Stomach (tissue), 9 donors: ENCODE results near the gene NCAM1. TPM values are rescaled to one million over a fixed set of nuclear protein-coding genes. Genes with fewer than 3 reads are reported as not detected.
A peak's percentile ranks its signal among the peaks of the same experiment; 100 is the strongest.

Experiments used
- DNase-seq, 2 donors: peaks; one replicate each; pipeline versions ENCODE4 v3.0.0 to v3.0.0-alpha.2; 2013 to 2019
- H3K27ac ChIP-seq, 5 donors: fragments of 200-600 bp in 4 of 5; sonication (generic) in 4 of 5; one replicate each; pipeline ENCODE4 v1.5.1; 2013 to 2019; ENCODE audit warnings: mild to moderate bottlenecking in 1 of 5, moderate library complexity in 1 of 5
- H3K27me3 ChIP-seq, 3 donors: fragments of 200-600 bp; sonication (generic); one replicate each; pipeline ENCODE4 v1.5.1; 2017 to 2019; ENCODE audit warnings: mixed run types in 1 of 3
- H3K36me3 ChIP-seq, 4 donors: fragments of 200-600 bp; sonication (generic); 1 replicate in 3 of 4; 2 replicates in 1 of 4; pipeline ENCODE4 v1.5.1; 2016 to 2019
- H3K4me1 ChIP-seq, 4 donors: fragments of 200-600 bp; sonication (generic); one replicate each; pipeline ENCODE4 v1.5.1; 2016 to 2019
- H3K4me3 ChIP-seq, 4 donors: fragments of 200-600 bp; sonication (generic) in 3 of 4; one replicate each; pipeline ENCODE4 v1.5.1; 2016 to 2019; ENCODE audit warnings: mild to moderate bottlenecking in 1 of 4
- H3K9me3 ChIP-seq, 4 donors: fragments of 200-600 bp; sonication (generic); one replicate each; pipeline ENCODE4 v1.5.1; 2016 to 2019
- CTCF ChIP-seq, 7 experiments: fragments of 450-650 bp in 4 of 7; fragments of 200-600 bp in 3 of 7; sonication (generic) in 3 of 7; IDR thresholded peaks; one replicate each; pipeline ENCODE4 v1.5.1; 2016 to 2019; ENCODE audit warnings: antibody characterized with exemption in 7 of 7, control low read depth in 2 of 7, mild to moderate bottlenecking in 1 of 7
- EP300 ChIP-seq: sonication (generic); formaldehyde crosslinking; IDR thresholded peaks from one replicate; pipeline ENCODE4 v1.6.1; 2017; ENCODE audit warnings: antibody characterized with exemption
- POLR2A ChIP-seq, 4 donors: fragments of 450-650 bp; IDR thresholded peaks; one replicate each; pipeline ENCODE4 v1.6.1; 2016; ENCODE audit warnings: antibody characterized with exemption in 4 of 4, control low read depth in 2 of 4, mild to moderate bottlenecking in 1 of 4, moderate library complexity in 1 of 4
- POLR2AphosphoS5 ChIP-seq, 3 donors: sonication (generic); formaldehyde crosslinking; IDR thresholded peaks; one replicate each; pipeline ENCODE4 v1.6.1; 2016; ENCODE audit warnings: antibody characterized with exemption in 3 of 3
- WGBS, 5 donors: extraction: QIAGEN DNeasy Blood & Tissue Kit in 3 of 5; methylation state at CpG; one replicate each; pipeline versions ENCODE4 v1.1.5 to v1.1.7; 2013 to 2018; 5-methylcytosine and 5-hydroxymethylcytosine counted together
- intact Hi-C: fragments of 100-400 bp; cut with DNase I; formaldehyde crosslinking; loops from one replicate; pipeline ENCODE4 v1.15.1; 2023; ENCODE audit warnings: low total_unique reads
- polyA plus RNA-seq, 3 donors: library from polyadenylated mRNA; stranded (reverse); fragments of 200-250 nt; gene quantifications; one replicate each; pipeline ENCODE4 v1.2.3, GENCODE V29; 2013
- total RNA-seq, 5 donors: library from RNA; depleted of rRNA; stranded (reverse); fragments of >200 nt; gene quantifications; one replicate each; pipeline versions ENCODE4 v1.1.0 to v1.2.3, GENCODE V29; 2014 to 2016
- donor health status: healthy with polysubstance abuse.
- donor health status: Bipolar disorder and iron deficiency.
- donor health status: healthy.

Gene NCAM1
- total and polyA plus RNA-seq, 8 donors, result 5.7 to 84.8 (median 28.9) TPM

DNA sequence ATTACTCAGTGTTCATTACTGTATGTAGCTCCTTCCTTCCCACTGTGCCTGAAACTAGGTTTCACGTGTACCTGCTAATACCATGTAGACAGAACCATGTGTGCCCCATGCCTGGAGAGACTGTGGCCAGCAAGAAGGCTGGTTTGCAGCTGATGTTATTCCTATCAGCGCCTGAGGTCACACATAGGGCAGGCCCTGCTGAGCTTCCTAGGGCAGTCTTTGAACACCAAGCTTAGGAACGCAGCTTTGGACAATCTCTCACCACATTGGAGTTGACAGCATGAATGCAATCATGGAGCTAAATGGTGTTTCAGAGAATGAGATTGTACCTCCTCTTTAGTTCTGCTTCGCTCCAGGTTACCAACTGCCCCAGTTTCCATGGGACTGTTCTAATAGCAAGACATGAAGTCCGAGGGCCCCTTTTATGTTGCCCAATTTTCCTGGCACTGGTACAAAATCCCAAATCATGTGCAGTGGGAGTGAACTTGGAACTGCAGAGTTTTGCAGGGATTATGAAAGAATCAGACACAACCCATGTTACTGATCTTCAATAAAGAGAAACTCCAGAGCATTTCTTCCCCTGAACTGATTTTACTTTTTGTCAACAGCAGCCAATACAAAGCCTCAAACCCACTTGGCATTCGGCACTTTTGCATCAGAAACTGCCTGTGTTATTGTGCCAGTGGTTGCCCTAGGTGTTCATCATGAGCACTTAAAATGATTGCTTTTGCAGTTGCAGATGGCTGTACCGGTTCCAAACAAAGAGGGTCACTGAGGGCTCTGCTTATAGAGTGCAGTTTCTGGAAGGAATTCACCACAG, 199.0 kb downstream of the NCAM1 start:
- Histone ChIP-seq H3K9me3 (no peaks in the 10 kb centered on the region), H3K4me1 (peaks cover 13 to 34% (median 28%) of the 10 kb centered on the region in 4 donors), H3K27ac (peak overlapping the region in 2 of 5 donors; percentile 14 to 17), H3K4me3 (no peak overlapping the region), H3K27me3 (no peaks in the 10 kb centered on the region), H3K36me3 (no peaks in the 10 kb centered on the region)
- intact Hi-C loops, result no loop called here
- TF ChIP-seq CTCF (IDR thresholded peaks at IDR 0.05) (no peak), EP300 (no peak), POLR2AphosphoS5 (IDR thresholded peaks at IDR 0.05) (no peak), POLR2A (IDR thresholded peaks at IDR 0.05) (no peak)
- no peak for DNase-seq
- 76 to 90% (median 84%) methylated on average over 7 of the region's 7 CpGs for WGBS, 5 donors

GRCh38 chr11:113160808-113161124, 199.5 kb downstream of the NCAM1 start:
- TF ChIP-seq EP300, result no peak
- no peak for TF ChIP-seq CTCF (IDR thresholded peaks at IDR 0.05)
- no peak for TF ChIP-seq POLR2A (IDR thresholded peaks at IDR 0.05)
- TF ChIP-seq POLR2AphosphoS5 (IDR thresholded peaks at IDR 0.05), result no peak
- 84 to 92% (median 89%) methylated on average over 6 of the region's 6 CpGs for WGBS, 5 donors

GRCh38 chr11:113161711-113162591, 200.7 kb downstream of the NCAM1 start:
- TF ChIP-seq POLR2A (IDR thresholded peaks at IDR 0.05) (no peak), EP300 (no peak), POLR2AphosphoS5 (IDR thresholded peaks at IDR 0.05) (no peak), CTCF (IDR thresholded peaks at IDR 0.05) (no peak)
- intact Hi-C loops, result no loop called here
- H3K4me1 ChIP-seq, result peaks cover 13 to 34% (median 28%) of the 10 kb centered on the region in 4 donors
- H3K9me3 ChIP-seq, result no peaks in the 10 kb centered on the region
- peak; percentile 40 to 62 for DNase-seq
- no peaks in the 10 kb centered on the region for H3K36me3 ChIP-seq
- WGBS, 5 donors, result 24 to 47% (median 30%) methylated on average over 5 of the region's 5 CpGs
- H3K4me3 ChIP-seq, result no peak overlapping the region
- peak overlapping the region; percentile 13 to 60 (median 40) for H3K27ac ChIP-seq
- H3K27me3 ChIP-seq, result no peaks in the 10 kb centered on the region

More at GRCh38 chr11:113160808-113161124, 199.5 kb downstream of the NCAM1 start:
- peaks cover 13 to 34% (median 28%) of the 10 kb centered on the region in 4 donors for H3K4me1 ChIP-seq
- H3K27ac ChIP-seq, result peak overlapping the region in 2 of 5 donors; percentile 14 to 17
- H3K9me3 ChIP-seq, result no peaks in the 10 kb centered on the region
- H3K36me3 ChIP-seq, result no peaks in the 10 kb centered on the region
- no peak overlapping the region for H3K4me3 ChIP-seq
- H3K27me3 ChIP-seq, result no peaks in the 10 kb centered on the region
- intact Hi-C loops, result no loop called here
- no peak for DNase-seq

- no peak overlapping the region for H3K4me3 ChIP-seq
- 36 to 74% (median 48%) methylated on average over 10 of the region's 10 CpGs for WGBS, 5 donors
- intact Hi-C loops, result no loop called here
- peaks cover 13 to 34% (median 28%) of the 10 kb centered on the region in 4 donors for H3K4me1 ChIP-seq
- DNase-seq, result peak; percentile 50 to 79
- peak overlapping the region; percentile 22 to 66 (median 47) for H3K27ac ChIP-seq
- H3K27me3 ChIP-seq, result no peaks in the 10 kb centered on the region
- TF ChIP-seq POLR2AphosphoS5 (IDR thresholded peaks at IDR 0.05) (no peak), POLR2A (IDR thresholded peaks at IDR 0.05) (no peak), EP300 (no peak), CTCF (IDR thresholded peaks at IDR 0.05) (peak in 2 of 7 experiments; percentile 24 to 26)
- H3K36me3 ChIP-seq, result no peaks in the 10 kb centered on the region
- H3K9me3 ChIP-seq, result no peaks in the 10 kb centered on the region
Measured at GRCh38 chr11:113162592-113162962, 201.4 kb downstream of the NCAM1 start.
